Left renal pelvis (tissue), 4 donors: ENCODE data around the gene GJC1. TPM values are rescaled to one million over a fixed set of nuclear protein-coding genes. Genes with fewer than 3 reads are reported as not detected.

Source experiments
- DNase-seq, 4 donors: peaks; one replicate each; pipeline ENCODE4 v3.0.0-alpha.2; 2013; ENCODE audit warnings: low read depth in 4 of 4, low spot score in 3 of 4
- polyA plus RNA-seq, 4 donors: library from polyadenylated mRNA; unstranded; fragments of 120-200 nt; gene quantifications; one replicate each; pipeline ENCODE4 v1.2.1, GENCODE V29; 2013; ENCODE audit not compliant: insufficient read length in 4 of 4

GJC1 gene
- 10 to 100 TPM; 23.7 to 32.4 (median 25.0) TPM for polyA plus RNA-seq

DNA sequence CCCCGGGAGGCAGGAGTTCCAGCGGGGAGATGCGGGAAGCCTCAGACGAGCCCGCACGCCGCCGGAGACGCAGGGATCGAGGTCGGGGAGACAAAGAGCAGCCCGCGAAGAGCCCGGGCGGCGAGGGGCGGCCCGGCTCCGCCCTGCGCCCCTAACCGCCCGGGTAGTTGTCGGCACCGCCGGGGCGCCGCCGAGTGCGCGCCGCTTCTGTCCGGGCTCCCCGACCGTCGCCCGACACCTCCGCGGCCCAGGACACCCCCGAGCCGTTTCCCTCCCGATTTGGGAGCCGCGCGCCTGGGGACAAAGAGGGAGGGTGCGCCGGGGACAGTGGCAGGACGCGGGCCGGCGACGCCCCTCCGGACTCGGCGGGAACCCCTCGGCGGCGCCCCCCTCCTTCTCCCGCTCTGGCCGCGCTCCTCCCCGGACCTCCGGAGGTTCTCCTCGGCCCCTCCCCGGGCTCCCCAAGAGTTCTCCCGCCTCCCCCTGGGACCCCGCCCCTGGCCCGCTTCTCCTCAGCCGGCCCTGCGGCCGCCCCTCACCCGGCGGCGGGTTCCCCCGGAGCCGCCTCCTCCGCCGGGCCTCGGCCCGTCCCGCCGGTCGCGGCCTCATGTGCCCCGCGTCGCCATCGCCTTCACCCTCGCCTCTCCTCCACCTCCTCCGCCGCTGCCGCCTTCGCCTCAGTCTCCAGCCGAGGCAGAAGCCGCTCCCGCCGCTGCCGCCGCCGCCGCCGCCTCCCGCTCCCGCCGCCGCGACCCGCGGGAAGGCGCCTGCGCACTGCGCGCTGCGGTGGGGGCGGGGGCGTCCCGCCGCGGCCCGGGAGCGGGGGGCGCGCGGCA lies at the start of gene GJC1:
GJC1 (minus strand) TSS at position 765 of the 836 bp plus-strand sequence. CDS start 24,470 bp downstream, outside the sequence.
- peak in 1 of 4 donors; percentile 42 for DNase-seq

DNA sequence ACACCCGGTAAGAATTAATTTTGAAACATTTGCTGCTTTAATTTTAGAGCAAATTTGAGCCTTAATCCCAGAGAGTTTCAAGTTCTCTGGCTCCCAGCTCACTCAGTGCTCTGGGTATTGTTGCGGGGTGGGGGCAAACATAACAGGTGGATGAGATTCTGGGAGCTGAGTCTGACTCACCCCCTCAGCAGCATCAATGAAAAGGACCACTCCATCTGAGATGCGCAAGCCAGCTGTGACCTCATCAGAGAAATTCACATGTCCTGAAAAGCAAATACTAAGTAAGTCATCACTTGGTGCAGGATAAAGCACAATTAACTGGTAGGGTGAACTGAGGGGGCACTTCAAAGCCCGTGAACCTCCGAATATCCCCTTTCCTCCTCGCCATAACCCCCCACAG lies 49.3 kb upstream of the GJC1 start:
- no peak for DNase-seq

DNA sequence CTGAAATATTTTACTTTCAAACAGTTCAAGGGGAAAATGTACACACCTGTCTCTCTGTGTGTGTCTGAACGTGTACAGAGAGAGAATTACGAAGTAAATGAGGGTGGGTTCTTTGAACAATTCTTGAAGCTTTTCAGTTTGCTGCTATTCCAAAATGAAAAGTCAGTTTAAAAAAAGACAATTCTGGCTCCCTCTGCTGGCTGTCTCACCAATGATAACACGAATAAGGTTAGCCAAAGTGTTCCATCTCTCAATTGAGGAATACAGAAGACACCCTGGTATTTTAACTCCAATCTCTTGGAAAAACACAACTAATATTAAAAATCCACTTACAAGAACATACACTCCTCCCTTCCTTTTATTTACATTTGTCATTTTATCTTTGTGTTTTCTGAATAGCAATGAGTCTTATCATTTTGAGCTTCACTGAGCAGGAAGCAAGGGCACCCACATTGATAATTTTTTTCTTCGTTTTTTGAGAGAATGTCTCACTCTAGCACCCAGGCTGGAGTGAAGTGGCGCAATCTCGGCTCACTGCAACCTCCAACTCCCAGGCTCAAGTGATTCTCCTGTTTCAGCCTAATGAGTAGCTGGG lies 48.6 kb upstream of the GJC1 start:
- DNase-seq = peak in 1 of 4 donors; percentile 18

DNA sequence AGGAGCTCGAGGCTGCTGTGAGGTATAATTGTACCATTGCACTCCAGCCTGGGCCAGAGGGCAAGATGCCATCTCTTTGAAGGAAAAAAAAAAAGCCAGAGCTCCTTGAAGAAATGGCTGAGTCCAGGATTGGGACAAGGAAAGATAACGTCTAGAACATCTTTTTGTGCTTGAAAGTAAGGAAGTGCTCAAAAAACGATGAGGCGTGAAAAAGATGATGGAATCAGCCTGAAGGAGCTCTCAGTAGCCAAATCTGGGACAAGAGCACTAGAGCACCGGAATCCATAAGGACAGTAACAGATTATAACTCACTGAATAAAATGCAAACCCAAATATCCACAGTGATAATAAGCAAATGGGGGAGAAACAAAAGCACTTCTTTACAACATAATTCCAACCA lies 47.0 kb upstream of the GJC1 start:
- no peak for DNase-seq

DNA sequence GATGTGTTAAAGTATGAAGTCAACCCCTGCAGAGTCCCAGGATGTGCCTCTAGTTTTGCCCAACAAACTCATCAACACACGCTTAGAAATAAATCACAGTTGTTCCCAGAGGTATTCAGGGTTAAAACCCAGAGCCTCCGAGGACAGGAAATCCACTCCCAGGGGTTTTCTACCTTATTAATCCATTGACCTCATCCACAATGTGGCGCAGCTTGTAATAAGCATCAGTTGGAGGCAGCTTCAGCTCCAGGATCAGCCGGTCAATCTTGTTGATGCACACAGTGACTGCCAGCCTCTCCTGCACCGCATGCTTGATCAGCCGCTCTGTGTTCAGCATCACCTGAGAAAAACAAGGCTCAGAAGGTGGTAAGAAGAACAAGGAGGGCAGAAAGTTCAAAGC lies 45.7 kb upstream of the GJC1 start:
- DNase-seq = no peak

DNA sequence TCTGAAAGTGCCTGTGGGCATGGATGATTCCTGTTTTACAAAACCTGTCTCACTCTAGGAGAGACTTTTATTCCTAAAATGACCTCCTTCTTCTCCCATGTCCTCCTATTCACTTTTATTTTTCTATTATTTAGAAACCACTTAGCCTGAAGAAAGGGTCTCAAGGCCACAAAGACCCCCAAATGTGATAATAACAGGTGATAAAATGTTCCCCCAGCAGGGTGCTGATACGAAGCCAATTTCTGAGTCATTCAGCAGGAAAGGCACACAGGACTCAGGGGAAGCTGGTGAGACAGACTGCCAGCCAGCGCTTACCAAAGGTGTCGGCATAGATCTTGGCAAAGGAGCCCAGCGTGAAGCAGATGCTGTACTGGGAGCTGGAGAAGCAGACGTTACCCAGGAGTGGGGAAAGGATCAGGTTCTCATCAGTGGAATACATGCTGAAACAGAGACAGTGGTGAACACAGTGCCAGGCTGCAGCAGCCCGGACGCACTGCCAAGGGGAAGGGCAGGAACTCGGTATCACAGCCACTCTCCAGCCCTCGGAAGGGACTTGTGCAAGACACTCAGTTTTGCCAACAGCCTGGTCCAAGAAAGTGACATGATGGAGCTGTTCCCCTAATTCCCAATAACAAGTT lies 42.2 kb upstream of the GJC1 start:
- no peak for DNase-seq

DNA sequence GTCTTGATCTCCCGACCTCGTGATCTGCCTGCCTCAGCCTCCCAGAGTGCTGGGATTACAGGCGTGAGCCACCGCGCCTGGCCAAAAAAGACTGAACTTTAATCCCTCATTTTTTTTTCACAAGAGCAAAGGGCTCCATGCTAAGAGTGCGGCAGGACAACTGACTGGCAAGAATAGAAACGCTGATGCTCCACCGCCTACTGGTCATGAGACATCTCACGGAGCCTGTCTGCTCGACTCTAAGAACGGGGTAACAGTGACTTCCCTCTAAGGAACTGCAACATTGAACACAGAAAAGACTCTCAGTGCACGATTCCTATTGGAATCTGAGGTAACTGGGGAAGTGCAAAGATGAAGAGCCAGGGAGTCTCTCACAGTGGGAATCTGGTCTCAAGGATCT lies 41.5 kb upstream of the GJC1 start:
- DNase-seq = no peak

DNA sequence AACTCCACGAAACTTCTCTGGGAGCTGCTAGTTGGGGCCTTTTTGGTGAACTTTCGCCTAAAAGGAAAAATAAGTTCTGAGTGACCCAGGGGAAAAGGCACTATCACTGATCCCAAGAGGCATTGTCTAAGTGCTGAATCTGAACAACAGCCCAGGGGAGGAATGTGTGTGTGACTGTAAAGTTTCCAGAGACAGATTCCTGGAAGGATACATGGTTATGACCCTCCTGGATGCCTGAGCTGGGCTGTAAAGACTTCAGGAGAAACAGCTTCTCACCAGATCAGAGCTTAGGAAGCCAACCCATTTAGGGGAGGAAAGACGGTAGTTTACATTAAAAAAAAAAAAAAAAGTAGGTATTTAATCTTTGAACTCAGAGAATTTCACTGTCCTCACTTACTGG lies 37.8 kb upstream of the GJC1 start:
- no peak for DNase-seq

DNA sequence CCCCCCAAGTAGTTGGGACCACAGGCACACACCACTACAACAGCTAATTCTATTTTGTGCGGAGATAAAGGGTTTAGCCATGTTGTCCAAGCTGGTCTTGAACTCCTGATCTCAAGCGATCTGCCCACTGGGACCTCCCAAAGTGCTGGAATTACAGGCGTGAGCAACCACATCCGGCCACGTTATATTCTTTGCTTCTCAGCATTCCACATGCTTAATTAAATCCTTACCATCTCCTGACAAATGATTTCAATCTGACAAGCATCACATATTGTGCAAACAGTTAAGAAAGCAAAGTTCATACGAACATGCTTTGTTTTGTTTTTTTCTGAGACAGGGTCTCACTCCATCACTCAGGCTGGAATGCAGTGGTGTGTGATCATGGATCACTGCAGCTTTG lies 35.8 kb upstream of the GJC1 start:
- DNase-seq = no peak

DNA sequence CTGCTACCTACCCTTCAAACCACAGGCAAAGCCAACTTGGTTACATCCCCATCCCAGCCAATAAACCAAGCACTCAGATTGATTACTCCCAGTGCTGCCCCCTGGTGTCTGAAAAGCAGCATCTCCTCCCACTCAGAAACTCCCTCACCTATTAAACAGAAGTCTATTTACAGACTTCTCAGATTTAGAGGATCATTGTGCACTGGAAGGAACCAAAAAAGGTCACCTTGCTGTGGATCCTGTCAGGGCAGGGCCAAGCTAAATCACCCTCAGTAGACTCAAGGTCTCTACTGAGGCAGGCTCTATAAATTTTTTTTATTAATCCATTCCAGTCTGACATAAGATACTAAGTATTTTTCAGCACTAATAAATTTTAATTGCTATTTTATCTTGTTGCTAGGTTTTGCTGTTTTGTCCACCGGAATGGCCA lies 35.2 kb upstream of the GJC1 start:
- DNase-seq = peak; percentile 33 to 69 (median 54)

DNA sequence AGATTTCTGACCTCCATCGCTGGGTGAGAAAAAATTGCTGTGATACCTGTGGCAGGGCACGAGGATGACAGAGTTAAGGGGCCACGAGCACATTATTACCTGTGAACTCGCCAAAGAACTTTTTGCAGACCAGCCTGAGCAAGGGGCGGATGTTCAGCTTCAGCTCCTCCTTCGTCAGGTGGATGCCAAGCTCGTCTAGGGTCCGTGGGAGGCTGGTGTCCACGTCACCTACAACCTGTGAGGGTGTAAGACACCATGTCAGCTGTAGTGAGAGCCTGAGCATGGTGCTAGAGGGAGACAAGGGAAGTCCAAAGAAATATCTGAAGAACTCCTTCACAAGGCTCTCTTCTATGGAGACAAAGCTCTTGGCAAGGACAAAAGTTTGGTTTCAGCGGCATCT lies 34.7 kb upstream of the GJC1 start:
- no peak for DNase-seq

DNA sequence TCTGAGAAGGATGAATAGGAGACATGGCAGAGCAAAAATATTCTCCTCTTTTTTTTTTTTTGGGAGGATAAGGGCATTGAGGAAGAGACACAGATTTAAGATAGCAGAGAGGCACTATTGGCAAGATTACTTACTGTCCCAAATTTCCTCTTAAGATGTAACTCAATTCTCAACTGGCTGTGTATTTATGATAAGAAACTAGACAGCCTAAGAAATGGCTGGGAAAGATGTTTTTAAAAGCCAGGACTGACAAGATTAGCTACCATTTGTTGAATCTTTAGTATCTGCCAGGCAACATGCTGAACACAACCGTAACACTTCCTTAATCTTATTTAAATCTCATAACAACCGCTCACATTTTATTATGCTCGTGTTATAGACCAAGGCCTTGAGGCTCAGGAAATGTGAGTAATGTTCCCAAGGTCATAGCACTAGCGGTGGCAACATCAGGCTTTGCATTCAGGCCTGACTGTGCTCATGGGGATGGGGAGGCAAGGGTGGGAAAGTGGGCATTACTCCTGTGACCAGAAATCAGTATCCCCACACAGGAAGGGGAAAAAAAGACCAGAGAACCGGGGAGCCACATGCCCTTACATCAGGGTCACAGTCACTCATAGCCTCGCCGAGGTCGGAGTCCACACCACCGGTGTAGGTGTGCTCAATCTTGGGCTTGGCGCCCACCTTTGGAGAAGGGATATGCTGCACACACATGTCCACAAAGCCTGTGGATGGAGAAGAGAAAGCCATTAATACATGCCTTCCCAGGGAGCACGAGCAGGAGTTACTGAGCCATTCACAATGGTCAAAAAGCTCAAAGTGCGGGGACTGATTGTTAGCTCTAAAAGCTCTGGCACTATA lies 33.2 kb upstream of the GJC1 start:
- no peak for DNase-seq

DNA sequence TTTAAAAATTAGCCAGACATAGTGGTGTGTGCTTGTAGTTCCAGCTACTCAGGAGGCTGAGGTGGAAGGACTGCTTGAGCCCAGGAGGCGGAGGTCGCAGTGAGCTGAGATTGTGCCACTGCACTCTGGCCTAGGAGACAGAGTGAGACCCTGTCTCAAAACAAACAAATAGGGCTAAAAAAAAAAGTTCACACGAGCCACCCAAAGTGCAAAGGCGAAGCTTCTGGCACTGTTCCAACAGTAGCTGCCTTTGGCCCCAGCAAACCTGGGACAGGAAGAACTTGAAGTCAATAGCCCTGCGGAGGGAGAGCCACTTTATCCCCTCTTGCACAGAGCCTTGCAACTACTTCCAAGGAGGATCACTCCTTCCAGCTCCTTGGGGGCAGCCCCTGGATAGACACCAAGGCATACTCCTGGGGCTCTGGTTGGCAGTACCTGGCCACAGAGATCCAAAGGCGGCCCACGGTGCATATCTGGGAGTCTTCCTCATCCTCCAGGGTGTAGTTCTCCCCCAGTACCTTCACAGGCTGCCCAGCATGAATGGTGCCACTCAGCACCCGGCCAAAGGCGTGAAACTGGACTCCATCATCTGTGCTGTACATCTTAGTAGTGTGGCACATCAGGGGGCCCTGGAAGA lies 32.3 kb upstream of the GJC1 start:
- no peak for DNase-seq

DNA sequence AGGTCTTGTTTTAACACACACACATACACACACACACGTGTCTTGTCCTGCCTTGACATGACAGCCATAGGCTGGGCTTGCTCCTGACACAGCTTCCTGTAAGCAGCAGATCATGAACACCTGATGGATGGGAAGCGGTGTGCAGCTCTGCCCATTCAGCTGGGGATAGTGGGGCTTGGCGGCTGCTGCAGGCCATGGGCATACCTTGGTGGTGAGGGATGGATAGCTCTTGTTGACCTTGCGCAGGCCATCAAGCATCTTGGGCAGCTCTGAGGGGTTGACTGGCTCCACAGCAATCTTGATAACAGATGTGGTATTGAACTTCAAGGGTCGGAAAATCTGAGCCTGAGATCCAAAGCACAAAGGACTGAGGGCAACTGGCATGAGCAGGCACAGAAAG lies 29.6 kb upstream of the GJC1 start:
- no peak for DNase-seq

DNA sequence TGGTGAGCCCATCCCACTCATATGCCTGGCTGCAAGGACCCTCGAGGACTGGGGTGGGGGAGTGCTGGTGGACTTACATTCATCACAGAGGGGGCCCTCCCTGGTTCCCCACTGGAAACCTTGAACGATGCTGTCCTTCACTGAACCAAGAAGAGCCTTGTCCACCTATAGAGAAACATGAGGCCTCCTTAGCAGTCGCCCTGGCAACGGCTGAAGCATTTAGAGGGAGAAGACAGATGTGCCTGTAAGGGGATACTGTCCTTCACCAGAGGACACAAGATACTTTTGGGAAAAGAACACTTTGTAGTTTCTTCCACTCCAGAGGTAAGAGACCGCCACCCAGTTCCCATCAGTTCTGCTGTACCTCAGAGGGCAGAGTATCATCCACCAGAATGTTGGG lies 24.1 kb upstream of the GJC1 start:
- no peak for DNase-seq

DNA sequence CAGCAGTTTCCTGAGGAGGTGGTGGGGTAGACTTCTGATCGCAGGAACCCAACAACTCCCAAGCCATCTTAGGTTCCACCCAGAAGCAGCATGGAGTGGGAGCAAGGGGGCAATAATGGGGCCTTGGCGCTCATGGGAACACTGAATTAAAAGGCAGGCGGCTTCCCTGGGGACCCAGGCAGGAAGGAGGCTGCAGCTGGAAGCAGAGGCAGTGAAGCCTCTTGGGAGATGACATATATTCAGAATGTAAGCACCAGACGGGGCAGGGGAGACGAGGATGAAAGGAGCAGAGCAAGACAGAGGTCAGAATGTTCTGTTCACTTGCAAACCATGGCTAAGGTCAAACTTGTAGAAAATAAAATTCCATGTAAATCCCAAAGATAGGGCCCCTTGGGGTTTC lies 20.5 kb upstream of the GJC1 start:
- DNase-seq = no peak

DNA sequence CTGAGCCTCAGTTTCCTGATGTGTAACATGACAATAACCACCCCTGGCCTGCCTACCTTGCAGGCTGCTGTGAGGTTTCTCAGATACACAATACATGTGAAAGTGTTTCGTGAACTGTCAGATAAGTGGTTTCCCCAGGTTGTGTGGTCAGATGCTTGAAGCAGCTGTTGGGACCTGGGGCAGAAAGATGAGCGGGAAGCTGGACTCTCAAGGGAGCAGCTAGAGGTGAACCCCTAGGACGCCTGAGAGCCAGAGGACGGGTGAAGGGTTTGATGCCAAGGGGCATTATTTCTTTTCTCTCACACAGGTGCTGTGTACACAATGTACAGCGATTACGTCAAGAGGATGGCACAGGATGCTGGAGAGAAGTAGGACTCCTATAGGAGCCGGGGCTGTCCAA lies 19.9 kb upstream of the GJC1 start:
- DNase-seq = no peak

DNA sequence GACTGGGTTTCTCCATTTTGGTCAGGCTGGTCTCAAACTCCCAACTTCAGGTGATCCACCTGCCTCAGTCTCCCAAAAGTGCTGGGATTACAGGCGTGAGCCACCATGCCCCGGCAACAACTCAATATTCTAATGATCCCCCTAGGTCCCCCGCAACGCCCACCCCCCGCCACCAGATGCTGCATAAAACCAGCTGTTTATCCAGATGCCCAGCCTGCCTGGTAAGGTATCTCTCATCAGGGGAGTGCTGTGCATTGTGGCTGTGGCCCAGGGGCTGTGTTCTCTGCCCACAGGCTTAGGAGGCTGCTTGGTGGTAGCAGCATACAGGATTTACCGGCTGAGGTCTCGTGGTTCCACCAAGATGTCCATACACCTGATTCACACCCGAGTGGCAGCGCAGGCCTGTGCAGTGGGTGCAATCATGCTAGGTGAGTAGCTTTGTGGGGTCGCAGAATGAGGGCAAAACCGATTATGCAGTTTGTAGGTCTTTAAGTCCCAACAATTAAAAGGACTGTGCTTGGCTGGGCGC lies 18.9 kb upstream of the GJC1 start:
- no peak for DNase-seq

DNA sequence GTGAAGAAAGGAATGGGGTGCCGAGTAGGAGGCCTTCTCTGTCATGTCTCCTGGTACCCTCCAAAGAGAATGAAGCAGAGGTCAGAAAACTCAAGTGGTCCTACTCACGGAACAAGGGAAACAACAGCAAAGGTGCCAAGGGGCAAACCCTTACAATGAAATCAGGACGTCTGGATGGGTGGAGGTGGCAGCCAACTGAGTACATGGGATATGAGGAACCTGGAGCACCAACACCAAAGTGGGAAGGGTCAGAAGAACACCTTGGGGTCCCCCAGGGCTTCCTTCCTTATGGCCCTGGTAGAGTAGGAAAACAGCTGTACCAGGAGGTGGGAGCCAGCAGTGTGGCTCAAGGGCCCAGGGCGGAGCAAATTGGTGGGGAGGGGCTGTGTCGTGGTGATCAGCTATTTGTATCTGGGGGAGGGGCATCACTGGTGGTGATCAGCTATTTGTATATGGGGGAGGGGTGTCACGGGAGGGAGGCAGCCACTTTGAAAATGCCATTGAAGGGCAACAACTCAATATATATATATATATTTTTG lies 18.2 kb upstream of the GJC1 start:
- DNase-seq = no peak

DNA sequence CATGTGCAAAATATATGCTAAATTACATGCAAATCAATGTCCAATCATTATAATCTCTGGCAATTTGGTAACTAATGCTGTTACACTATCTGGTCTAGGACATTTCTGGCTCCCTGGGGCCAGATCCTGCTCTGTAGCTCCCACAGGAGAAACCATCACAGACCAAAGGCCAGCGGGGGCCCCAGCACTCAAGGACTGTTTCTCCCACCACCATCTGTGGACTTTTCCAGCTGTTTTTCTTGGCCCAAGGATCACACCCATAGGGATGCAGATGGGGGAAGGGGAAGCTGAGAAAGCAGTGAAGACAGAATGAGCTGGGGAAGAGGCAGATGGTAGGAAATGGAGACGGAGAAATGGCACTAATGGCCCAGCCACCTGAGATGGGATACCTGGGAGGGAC lies 17.5 kb upstream of the GJC1 start, which contains the start of gene HIGD1B:
HIGD1B (plus strand) TSS at position 298 of the 400 bp plus-strand sequence. CDS start 270 bp downstream, outside the sequence.
- DNase-seq = no peak
